ENCODE data around the gene CBLIF. TPM values are rescaled to one million over a fixed set of nuclear protein-coding genes. Genes with fewer than 3 reads are reported as not detected.
"Not testable (repeated sequence)": the region's sequence is repeated elsewhere in the genome, so short reads cannot be mapped to it uniquely, and the experiment has no call there.

The CBLIF gene
- total RNA-seq, 1 experiment from 2014 or later, result not detected

DNA sequence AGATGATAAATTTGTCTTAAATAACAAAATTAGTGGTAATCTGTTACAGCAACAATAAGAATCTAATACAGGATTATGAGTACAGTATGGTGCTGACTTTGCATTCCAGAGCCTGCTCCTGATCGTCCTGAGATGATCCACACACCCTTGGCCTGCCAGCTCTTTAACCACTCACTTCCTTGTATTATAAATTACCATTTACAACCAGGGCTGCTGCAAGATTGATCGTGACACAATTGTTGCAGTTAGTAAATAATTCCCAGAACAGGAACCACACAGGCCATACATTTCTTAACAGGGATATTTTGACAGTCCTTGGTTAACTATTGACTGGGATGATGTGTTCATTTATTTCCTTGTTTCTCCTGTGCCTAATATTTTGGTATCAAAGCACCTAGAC lies 3.8 kb upstream of the CBLIF start:
- Histone ChIP-seq H3K27ac (no peak overlapping the region), H3K27me3 (ENCODE audit: insufficient read depth, low read depth) (no peaks in the 10 kb centered on the region), H3K79me2 (ENCODE audit: low read depth) (no peaks in the 10 kb centered on the region), H3F3A (ENCODE audit: insufficient read depth, low read depth) (no peaks in the 10 kb centered on the region), H3K36me3 (ENCODE audit: low read depth) (no peaks in the 10 kb centered on the region), H3K9me3 (ENCODE audit: insufficient read depth, low read depth) (no peaks in the 10 kb centered on the region), H3K4me3 (no peak overlapping the region), H2AFZ (no peak overlapping the region), H3K4me1 (replicated peaks; ENCODE audit: insufficient read depth) (no peaks in the 10 kb centered on the region), H3K9me2 (ENCODE audit: insufficient read depth) (no peaks in the 10 kb centered on the region), H4K20me1 (ENCODE audit: insufficient read depth) (no peaks in the 10 kb centered on the region), H3K4me2 (no peak overlapping the region)
- ChIA-PET CTCF (interaction anchor here (0.6 kb wide), 1 partner anchor 72 kb away, joined by 3 read pairs; no protein-coding TSS in a partner anchor), POLR2A (ENCODE audit: unreplicated experiment) (no interaction called here)
- intact Hi-C loops (cut with micrococcal nuclease; ENCODE audit: unreplicated experiment), result no loop called here
- TF ChIP-seq, protein P1, sequence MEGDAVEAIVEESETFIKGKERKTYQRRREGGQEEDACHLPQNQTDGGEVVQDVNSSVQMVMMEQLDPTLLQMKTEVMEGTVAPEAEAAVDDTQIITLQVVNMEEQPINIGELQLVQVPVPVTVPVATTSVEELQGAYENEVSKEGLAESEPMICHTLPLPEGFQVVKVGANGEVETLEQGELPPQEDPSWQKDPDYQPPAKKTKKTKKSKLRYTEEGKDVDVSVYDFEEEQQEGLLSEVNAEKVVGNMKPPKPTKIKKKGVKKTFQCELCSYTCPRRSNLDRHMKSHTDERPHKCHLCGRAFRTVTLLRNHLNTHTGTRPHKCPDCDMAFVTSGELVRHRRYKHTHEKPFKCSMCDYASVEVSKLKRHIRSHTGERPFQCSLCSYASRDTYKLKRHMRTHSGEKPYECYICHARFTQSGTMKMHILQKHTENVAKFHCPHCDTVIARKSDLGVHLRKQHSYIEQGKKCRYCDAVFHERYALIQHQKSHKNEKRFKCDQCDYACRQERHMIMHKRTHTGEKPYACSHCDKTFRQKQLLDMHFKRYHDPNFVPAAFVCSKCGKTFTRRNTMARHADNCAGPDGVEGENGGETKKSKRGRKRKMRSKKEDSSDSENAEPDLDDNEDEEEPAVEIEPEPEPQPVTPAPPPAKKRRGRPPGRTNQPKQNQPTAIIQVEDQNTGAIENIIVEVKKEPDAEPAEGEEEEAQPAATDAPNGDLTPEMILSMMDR (conservative IDR thresholded peaks at IDR 0.05), result no peak
- TF ChIP-seq EZH2 (IDR thresholded peaks at IDR 0.05; ENCODE audit: low read depth), result no peak
- no TSS peak for BruUV-seq (replicated peaks)
- DNase-seq, result no peak

- H2AFZ ChIP-seq; H3K27ac ChIP-seq; H3K36me3 ChIP-seq (ENCODE audit: low read depth); H4K20me1 ChIP-seq (ENCODE audit: insufficient read depth); POLR2A ChIA-PET (ENCODE audit: unreplicated experiment); DNase-seq; H3K4me2 ChIP-seq; CTCF ChIA-PET; intact Hi-C loops (cut with micrococcal nuclease; ENCODE audit: unreplicated experiment); H3F3A ChIP-seq (ENCODE audit: insufficient read depth, low read depth); H3K9me3 ChIP-seq (ENCODE audit: insufficient read depth, low read depth); H3K4me3 ChIP-seq; H3K79me2 ChIP-seq (ENCODE audit: low read depth); H3K9me2 ChIP-seq (ENCODE audit: insufficient read depth); BruUV-seq (replicated peaks); H3K27me3 ChIP-seq (ENCODE audit: insufficient read depth, low read depth); H3K4me1 ChIP-seq (replicated peaks; ENCODE audit: insufficient read depth): not testable (repeated sequence)
Observed at GRCh38 chr11:59848439-59848838, 3.1 kb upstream of the CBLIF start.

GRCh38 chr11:59847626-59848025 lies 2.3 kb upstream of the CBLIF start:
- intact Hi-C loops (cut with micrococcal nuclease; ENCODE audit: unreplicated experiment), result no loop called here
- no peaks in the 10 kb centered on the region for H3K79me2 ChIP-seq (ENCODE audit: low read depth)
- ChIA-PET CTCF (no interaction called here), POLR2A (ENCODE audit: unreplicated experiment) (no interaction called here)
- H3K36me3 ChIP-seq (ENCODE audit: low read depth), result no peaks in the 10 kb centered on the region
- H3K4me3 ChIP-seq, result no peak overlapping the region
- H3K27ac ChIP-seq, result no peak overlapping the region
- no peak overlapping the region for H2AFZ ChIP-seq
- no peaks in the 10 kb centered on the region for H3K4me1 ChIP-seq (replicated peaks; ENCODE audit: insufficient read depth)
- no peak overlapping the region for H3K4me2 ChIP-seq
- no peaks in the 10 kb centered on the region for H3K27me3 ChIP-seq (ENCODE audit: insufficient read depth, low read depth)
- TF ChIP-seq, protein P1 (conservative IDR thresholded peaks at IDR 0.05), result no peak
- no peak for TF ChIP-seq EZH2 (IDR thresholded peaks at IDR 0.05; ENCODE audit: low read depth)
- no peaks in the 10 kb centered on the region for H3F3A ChIP-seq (ENCODE audit: insufficient read depth, low read depth)
- H3K9me3 ChIP-seq (ENCODE audit: insufficient read depth, low read depth), result no peaks in the 10 kb centered on the region
- no peaks in the 10 kb centered on the region for H3K9me2 ChIP-seq (ENCODE audit: insufficient read depth)
- no peak for DNase-seq
- no peaks in the 10 kb centered on the region for H4K20me1 ChIP-seq (ENCODE audit: insufficient read depth)
- BruUV-seq (replicated peaks), result no TSS peak

DNA sequence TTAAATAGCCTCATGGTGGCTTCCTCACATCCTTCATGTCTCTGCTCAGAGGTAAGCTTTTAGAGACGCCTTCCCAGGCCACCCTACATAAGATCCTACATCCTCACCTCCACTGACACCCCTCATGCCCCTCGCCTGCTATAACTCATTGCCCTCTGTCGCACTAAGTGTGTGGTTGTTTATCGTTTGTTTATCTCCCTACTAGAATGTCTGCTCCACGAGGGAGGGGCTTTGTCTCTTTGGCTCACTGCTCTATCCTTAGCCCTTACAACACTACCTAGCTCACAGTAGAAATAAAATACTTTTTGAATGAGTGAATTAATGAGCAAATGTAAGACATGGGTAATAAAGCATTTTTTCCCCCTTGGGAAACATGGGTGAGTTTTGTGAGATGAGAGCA lies 1.3 kb upstream of the CBLIF start:
- no peak for DNase-seq
- Histone ChIP-seq H3K36me3 (ENCODE audit: low read depth) (no peaks in the 10 kb centered on the region), H3K9me2 (ENCODE audit: insufficient read depth) (no peaks in the 10 kb centered on the region), H3K27ac (no peak overlapping the region), H3K9me3 (ENCODE audit: insufficient read depth, low read depth) (no peaks in the 10 kb centered on the region), H3K79me2 (ENCODE audit: low read depth) (no peaks in the 10 kb centered on the region), H3K4me1 (replicated peaks; ENCODE audit: insufficient read depth) (no peaks in the 10 kb centered on the region), H3K4me2 (no peak overlapping the region), H3F3A (ENCODE audit: insufficient read depth, low read depth) (no peaks in the 10 kb centered on the region), H2AFZ (no peak overlapping the region), H3K27me3 (ENCODE audit: insufficient read depth, low read depth) (no peaks in the 10 kb centered on the region), H3K4me3 (no peak overlapping the region), H4K20me1 (ENCODE audit: insufficient read depth) (no peaks in the 10 kb centered on the region)
- TF ChIP-seq, protein P1 (conservative IDR thresholded peaks at IDR 0.05), result no peak
- BruUV-seq (replicated peaks), result no TSS peak
- CTCF ChIA-PET, result no interaction called here
- POLR2A ChIA-PET (ENCODE audit: unreplicated experiment), result no interaction called here
- intact Hi-C loops (cut with micrococcal nuclease; ENCODE audit: unreplicated experiment), result no loop called here
